Stimulated activated CD8-positive, alpha-beta memory T cell treated with anti-CD3 and anti-CD28 coated beads, Interleukin-12 subunit alpha, Interleukin-12 subunit beta, amount 100 ng/mL, for 24 hours (primary cell): ENCODE data around the gene TYMP.

Experiments
- DNase-seq: peaks from one replicate; pipeline ENCODE4 v3.0.0-alpha.2; 2020; ENCODE audit errors: extremely low read depth

The TYMP gene

GRCh38 chr22:50529897-50530579 is at the start of gene TYMP:
Gene TYMP, minus strand, starts transcription at chr22:50530012. Its CDS starts 303 bp downstream, at chr22:50529709.
- no peak for DNase-seq

GRCh38 chr22:50578776-50579310 is 49.0 kb upstream of the TYMP start:
- DNase-seq, result no peak

- no peak for DNase-seq
Measured at GRCh38 chr22:50577987-50578775, 48.4 kb upstream of the TYMP start, which contains the start of gene CPT1B. Gene CPT1B, minus strand, starts transcription at chr22:50578427. Its CDS starts 512 bp downstream, at chr22:50577915.

GRCh38 chr22:50577697-50577986 is 47.8 kb upstream of the TYMP start:
- no peak for DNase-seq

- no peak for DNase-seq
Measured at GRCh38 chr22:50576806-50577696, 47.2 kb upstream of the TYMP start.

- no peak for DNase-seq
Measured at GRCh38 chr22:50576070-50576469, 46.3 kb upstream of the TYMP start.

- DNase-seq, result no peak
Measured at GRCh38 chr22:50575426-50575941, 45.7 kb upstream of the TYMP start.

GRCh38 chr22:50574383-50574755 is 44.6 kb upstream of the TYMP start:
- no peak for DNase-seq

GRCh38 chr22:50573491-50574382 is 43.9 kb upstream of the TYMP start:
- no peak for DNase-seq

GRCh38 chr22:50572965-50573364 is 43.2 kb upstream of the TYMP start:
- DNase-seq, result no peak

- DNase-seq, result no peak
Measured at GRCh38 chr22:50571264-50572175, 41.7 kb upstream of the TYMP start.

GRCh38 chr22:50570861-50571260 is 41.0 kb upstream of the TYMP start:
- no peak for DNase-seq

GRCh38 chr22:50569896-50570535 is 40.2 kb upstream of the TYMP start:
- DNase-seq, result no peak

GRCh38 chr22:50569041-50569459 is 39.2 kb upstream of the TYMP start:
- DNase-seq, result no peak

- DNase-seq, result no peak
Measured at GRCh38 chr22:50568626-50569025, 38.8 kb upstream of the TYMP start.

- DNase-seq, result no peak
Measured at GRCh38 chr22:50567721-50568252, 38.0 kb upstream of the TYMP start.

- no peak for DNase-seq
Measured at GRCh38 chr22:50564289-50564688, 34.5 kb upstream of the TYMP start.

- DNase-seq, result no peak
Measured at GRCh38 chr22:50563413-50564160, 33.8 kb upstream of the TYMP start.
